IMR-90 (cell line): ENCODE data around the gene RAB11A.

Experiments
- CHD1 ChIP-seq: IDR thresholded peaks from 2 replicates; pipeline ENCODE4 v1.6.1; 2012; ENCODE audit warnings: low read depth, low read length, improper control_type of control experiment
- CTCF ChIP-seq: conservative IDR thresholded peaks from 2 replicates; pipeline ENCODE4 v1.5.1; 2012; ENCODE audit warnings: mild to moderate bottlenecking, low read depth, low read length, improper control_type of control experiment
- FOS ChIP-seq: fragments of 150-350 bp; IDR thresholded peaks from 2 replicates; pipeline ENCODE4 v1.6.1; 2016; ENCODE audit warnings: low read depth, low read length
- MAFK ChIP-seq: IDR thresholded peaks from 2 replicates; pipeline ENCODE4 v1.6.1; 2012; ENCODE audit warnings: low read depth, low read length, improper control_type of control experiment
- MAZ ChIP-seq: IDR thresholded peaks from 2 replicates; pipeline ENCODE4 v1.6.1; 2012; ENCODE audit warnings: low read depth, mild to moderate bottlenecking, low read length, improper control_type of control experiment, moderate library complexity, borderline replicate concordance
- POLR2A ChIP-seq: IDR thresholded peaks from 2 replicates; pipeline ENCODE4 v1.6.1; 2012; ENCODE audit warnings: mild to moderate bottlenecking, low read depth, low read length
- USF2 ChIP-seq: fragments of 150-350 bp; IDR thresholded peaks from 2 replicates; pipeline ENCODE4 v1.6.1; 2017; ENCODE audit warnings: mild to moderate bottlenecking, antibody characterized with exemption, low read length, low read depth

GRCh38 chr15:65926899-65927298 is 57.6 kb downstream of the RAB11A start:
- no peak for TF ChIP-seq CTCF
- no peak for TF ChIP-seq USF2
- TF ChIP-seq MAFK: 0 out of 2 replicates have a peak, but pooled peaks have one; percentile 15
- TF ChIP-seq FOS: no peak
- TF ChIP-seq POLR2A: no peak
- TF ChIP-seq MAZ: no peak
- TF ChIP-seq CHD1: no peak
